ENCODE results near the gene SERPINE2. TPM values are rescaled to one million over a fixed set of nuclear protein-coding genes. Genes with fewer than 3 reads are reported as not detected.

Gene SERPINE2
- total RNA-seq, 1 donor from 2014 or later = 1.8 TPM

DNA sequence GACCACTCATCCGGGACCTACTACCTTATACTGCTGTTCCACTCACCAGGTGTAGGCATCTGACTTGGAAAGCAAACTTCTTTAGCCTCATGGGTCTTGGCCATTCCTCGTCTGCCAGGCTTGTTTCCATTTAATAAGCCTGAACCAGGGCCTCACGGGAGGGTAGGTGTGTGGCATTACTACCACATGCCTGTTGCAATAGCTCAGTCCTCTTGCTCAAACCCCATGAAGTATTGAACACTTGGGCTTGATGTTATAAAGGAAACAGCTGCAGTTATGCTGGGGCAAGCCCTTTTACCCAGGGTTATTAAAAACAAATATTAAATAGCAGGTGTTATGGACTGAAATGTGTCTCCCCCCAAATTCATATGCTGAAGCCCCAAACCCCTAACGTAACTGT is 60.6 kb downstream of the SERPINE2 start:
- no peak for DNase-seq (ENCODE audit: low read depth in 2 of 2)

DNA sequence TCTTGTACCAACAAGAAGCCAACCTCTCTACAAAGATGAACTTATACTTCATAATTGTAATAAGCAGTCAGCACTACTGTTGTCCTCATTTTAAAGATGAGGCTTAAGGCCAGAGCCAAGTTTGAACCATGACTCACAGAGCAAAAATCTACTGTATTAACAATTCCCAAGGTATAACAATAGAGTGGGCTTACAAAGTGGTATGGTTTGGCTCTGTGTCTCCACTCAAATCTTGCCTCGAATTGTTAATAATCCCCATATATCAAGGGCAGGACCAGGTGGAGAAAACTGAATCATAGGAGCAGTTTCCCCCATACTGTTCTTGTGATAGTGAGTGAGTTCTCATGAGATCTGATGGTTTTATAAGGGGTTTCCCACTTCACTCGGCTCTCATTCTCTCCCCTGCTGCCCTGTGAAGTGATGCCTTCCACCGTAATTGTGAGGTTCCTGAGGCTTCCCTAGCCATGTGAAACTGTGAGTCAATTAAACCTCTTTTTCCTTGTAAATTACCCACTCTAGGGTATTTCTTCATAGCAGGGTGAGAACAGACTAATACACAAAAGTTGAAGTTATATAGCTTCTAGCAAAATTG is 62.4 kb downstream of the SERPINE2 start:
- peak in 1 of 2 donors; percentile 83 for DNase-seq (ENCODE audit: low read depth in 2 of 2)

DNA sequence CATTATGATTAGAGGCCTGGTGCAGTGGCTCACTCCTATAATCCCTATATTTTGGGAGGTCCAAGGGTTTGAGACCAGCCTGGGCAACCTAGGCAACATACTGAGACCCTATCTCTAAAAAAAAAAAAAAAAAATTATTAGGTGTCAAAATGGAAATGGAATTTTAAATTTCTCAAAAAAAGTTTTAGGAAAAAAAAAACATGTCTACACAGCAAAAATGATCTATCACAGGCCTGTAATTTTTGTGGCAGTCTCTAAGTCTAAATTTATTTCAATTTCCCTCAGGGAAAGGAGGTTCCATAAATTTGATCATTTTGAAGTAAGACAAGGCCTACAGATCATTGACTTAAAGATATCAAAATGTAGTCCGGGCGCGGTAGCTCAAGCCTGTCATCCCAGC is 65.5 kb downstream of the SERPINE2 start:
- no peak for DNase-seq (ENCODE audit: low read depth in 2 of 2)

DNA sequence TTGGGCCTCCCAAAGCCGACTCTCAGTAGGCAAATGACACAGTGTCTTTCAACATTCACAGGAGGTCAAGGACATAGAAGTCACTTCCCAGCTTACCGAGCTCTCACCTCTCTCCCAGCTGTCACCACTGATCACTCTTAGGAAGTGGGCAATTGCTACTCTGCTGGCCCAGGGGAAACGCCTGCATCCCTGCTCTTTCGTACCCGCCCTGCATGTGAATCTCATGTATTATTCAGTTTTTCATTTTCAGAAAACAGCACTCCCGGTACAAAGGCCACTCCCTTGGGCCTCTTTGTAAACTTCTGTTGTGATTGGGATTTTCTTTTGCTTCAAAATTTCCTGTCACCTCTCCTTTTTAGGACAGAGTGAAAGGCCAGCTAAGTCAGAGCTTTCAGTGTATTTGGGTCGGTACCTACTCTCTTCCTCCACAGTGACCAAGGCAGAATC is 66.4 kb downstream of the SERPINE2 start:
- no peak for DNase-seq (ENCODE audit: low read depth in 2 of 2)

DNA sequence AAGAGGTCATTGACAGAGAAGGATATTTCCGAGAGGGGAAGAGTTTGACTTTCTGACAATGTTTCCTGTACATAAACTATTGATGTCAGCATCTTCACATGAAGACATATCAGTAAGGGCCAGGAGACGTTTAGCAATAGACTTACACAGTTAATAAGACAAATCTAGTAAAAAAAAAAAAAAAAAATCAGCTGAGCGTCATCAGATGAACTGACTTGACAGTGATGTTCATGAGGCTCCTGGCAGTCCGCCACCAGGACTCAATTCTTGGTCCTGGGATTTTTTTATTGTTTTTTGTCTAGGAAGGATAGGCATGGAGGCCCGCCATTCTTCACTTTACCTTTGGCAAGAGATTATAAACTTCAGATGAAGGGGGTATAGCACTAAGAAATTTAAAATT is 67.4 kb downstream of the SERPINE2 start:
- no peak for DNase-seq (ENCODE audit: low read depth in 2 of 2)

DNA sequence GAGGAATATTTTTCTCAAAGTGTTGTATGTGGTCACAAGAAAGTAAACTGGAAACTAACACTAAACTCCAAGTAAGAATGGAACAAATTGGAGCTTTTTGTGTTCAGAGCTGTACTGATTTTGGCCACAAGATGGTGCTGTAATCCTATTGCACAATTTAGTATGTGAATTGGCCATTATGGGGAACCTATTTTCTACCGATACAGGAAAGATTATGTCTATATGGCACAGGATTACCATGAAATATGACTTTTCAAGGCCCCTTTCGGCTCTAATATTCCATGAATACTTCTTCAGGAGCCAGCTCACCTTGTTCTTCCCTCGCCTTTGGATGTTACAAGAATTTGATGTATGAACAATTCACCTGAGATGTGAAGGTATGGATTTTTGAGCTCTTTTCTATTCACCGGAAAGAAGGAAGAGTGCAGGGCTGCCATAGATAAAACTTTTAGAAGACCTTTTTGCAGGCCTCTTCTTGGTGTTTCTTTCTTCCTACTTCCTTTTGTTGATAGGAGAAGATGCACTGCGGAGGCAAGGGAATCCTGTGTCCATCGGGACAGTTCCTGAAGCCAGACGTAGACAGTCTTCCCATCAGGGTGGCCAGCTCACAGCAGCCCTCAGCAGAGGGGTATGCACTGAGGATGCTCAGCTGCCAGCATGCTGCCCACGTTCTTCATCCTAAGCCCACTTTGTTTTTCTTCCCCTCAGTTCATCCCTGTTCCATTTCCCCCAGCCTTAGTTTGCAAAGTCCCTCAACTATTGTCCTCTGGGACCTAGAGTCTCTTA is 68.5 kb downstream of the SERPINE2 start:
- peak; percentile 40 to 61 for DNase-seq (ENCODE audit: low read depth in 2 of 2)

DNA sequence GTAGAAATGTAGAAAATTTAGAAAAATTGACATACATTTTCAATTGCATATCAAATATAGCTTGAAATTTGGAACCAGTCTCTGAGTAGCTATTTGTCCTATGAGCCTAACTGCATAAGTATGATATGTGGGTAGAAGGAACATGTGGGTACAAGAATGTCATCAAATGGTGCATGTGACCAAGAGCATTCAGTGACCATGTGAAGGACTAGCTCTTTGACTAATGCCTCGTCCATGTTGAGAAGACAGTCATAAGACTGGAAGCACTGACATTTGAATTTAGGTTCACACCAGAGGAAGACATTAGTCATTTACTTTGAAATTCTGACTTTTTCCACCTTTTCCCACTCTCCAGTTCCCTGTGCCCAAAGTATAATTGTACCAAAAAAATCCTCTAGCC is 69.2 kb downstream of the SERPINE2 start:
- no peak for DNase-seq (ENCODE audit: low read depth in 2 of 2)

DNA sequence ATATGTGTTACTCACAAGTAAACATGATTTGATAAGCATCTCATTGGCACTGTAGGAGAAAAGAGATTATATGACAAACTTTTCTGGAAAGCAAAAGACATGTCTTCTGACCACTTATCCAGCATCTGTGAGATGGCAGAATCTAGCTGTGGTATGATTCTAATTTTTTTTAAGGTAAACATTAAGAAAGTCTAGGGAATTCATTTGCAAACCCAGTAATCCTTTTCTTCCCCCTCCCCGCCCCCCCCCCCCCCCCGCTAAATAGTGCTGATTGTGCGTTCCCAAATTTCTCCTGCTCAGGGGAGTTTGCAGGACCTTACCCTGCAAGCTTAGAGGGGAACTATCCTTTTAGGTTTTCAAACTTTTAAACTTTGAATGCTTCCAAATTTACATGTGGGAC is 69.8 kb downstream of the SERPINE2 start:
- no peak for DNase-seq (ENCODE audit: low read depth in 2 of 2)

DNA sequence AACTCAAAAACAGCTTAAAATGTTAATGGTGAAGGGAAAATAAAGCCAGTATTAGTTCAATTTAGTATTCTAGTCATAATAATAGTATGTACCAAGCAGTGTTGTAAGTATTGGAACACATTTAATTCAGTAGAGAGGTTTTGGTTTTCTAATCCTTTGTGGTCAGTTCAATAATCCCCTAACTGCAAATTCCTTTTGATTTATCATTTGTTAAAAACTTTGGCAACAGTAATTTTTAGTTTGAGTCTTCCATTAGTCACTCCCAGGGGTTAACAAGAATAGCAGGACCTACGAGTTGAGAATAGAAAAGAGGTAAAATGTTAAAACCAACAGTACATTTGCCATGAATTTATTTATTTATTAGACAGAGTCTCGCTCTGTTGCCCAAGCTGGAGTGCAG is 71.1 kb downstream of the SERPINE2 start:
- DNase-seq (ENCODE audit: low read depth in 2 of 2) = no peak

DNA sequence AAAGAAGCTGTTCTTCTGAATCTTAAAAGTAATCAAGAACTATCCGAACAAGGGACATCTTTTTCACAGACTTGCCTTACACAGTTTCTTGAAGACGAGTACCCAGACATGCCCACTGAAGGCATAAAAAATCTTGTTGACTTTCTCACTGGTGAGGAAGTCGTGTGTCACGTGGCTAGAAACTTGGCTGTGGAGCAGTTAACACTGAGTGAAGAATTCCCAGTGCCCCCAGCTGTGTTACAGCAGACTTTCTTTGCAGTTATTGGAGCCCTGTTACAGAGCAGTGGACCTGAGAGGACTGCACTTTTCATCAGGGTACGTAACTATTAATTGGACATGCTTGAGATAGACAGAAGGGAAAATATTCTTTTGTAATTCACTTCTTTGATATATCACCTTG is 79.4 kb downstream of the SERPINE2 start:
- DNase-seq (ENCODE audit: low read depth in 2 of 2) = peak in 1 of 2 donors; percentile 84

DNA sequence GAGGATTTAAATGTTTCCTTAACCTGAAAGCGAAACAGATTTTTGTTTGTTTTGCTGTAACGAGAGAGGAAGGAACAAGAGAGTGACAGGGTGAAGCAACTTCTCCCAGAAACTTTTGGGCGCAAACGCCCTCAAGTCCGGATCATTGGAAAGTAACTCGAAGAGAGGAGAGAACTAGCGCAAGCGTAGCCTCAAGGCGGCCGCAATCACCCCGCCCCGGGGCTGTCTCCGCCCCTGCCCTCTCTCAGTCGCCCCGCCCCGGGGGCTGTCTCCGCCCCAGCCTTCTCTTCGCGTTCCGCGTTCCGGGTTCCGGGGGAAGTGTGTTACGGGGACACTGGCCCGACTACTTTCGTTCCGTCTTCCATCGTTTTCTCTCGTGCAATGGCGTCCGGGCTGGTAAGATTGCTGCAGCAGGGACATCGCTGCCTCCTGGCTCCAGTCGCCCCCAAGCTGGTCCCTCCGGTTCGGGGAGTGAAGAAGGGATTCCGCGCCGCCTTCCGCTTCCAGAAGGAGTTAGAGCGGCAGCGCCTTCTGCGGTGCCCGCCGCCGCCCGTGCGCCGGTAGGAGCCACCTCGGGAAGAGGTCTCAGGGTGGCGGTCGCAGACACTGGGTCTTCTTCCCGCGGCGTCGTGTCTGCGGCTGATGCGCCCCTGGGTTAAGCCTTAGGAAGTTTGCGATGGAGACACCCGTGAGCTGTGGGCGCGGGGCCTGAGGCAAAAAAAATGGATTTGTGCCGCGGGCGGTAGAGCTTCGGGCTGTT is 81.8 kb downstream of the SERPINE2 start, which contains the start of gene MRPL44:
Gene MRPL44 (plus strand): TSS at position 372 of the 760 bp plus-strand sequence. CDS start 10 bp downstream, at position 382.
- DNase-seq (ENCODE audit: low read depth in 2 of 2) = peak; percentile 87 to 94

DNA sequence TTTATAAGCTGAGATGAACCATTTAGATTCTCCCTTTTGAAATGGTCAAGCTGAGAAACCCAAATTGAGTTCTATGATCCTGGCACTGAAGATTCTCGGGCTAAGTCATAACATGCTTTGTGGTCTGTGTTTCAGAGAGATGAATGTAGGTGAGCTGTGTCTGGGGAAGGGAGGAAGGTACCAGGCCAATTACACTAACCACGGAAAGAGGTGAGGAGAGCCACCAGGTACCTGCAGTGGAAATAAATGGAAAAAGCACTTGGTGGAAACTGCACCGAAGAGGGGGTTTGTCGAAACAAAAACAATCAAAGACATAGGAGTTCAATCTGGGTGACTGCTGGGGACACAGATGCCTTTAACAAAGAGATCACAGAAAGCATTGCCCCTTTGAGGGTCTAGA is 82.8 kb downstream of the SERPINE2 start:
- no peak for DNase-seq (ENCODE audit: low read depth in 2 of 2)

DNA sequence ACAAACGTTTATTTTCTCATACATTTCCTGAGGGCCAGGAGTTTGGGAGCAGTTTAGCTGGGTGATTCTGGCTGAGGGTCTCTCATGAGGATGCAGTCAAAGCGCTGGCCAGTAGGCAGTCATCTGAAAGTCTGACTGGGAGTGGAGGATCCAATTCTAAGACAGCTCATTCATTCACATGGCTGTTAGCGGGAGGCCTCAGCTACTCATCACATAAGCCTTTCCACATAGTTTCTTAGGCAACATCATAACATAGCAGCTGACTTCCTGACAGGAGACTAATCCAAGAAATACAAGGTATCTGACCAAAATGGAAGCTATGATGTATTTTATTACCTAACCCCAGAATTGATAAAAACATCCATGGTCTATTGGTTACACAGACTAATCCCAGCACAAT is 84.7 kb downstream of the SERPINE2 start:
- peak in 1 of 2 donors; percentile 80 for DNase-seq (ENCODE audit: low read depth in 2 of 2)

DNA sequence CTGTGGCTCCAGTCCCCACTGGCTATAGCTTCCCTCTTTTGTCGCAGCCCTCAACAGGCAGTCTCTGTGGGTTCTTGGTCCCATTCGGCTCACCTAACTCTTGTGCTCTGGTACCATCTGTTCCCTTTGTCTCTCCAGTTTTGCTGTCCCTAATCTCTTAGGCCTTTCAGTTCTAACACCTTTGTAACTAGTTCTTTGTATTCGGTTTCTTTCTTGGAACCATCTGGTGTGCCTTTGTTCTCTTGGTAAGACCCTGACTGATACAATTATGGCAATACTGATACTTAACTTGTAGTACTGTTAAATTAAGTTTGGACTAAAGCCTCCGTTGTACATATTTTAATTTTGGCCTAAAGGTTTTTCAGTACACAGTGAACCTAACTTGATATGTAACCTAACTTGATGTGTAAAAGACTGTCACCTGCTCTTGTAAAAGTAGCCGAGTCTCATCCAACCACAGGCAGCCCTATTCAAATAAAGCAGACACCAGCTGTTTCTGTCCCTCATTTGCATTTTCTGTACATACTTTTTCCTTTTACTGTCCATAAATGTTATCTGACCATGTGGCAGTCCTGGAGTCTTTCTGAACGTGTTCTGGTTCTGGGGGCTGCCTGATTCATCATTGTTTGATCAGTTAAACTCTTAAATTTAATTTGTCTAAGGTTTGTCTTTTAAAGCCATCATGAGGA is 86.7 kb downstream of the SERPINE2 start:
- no peak for DNase-seq (ENCODE audit: low read depth in 2 of 2)

DNA sequence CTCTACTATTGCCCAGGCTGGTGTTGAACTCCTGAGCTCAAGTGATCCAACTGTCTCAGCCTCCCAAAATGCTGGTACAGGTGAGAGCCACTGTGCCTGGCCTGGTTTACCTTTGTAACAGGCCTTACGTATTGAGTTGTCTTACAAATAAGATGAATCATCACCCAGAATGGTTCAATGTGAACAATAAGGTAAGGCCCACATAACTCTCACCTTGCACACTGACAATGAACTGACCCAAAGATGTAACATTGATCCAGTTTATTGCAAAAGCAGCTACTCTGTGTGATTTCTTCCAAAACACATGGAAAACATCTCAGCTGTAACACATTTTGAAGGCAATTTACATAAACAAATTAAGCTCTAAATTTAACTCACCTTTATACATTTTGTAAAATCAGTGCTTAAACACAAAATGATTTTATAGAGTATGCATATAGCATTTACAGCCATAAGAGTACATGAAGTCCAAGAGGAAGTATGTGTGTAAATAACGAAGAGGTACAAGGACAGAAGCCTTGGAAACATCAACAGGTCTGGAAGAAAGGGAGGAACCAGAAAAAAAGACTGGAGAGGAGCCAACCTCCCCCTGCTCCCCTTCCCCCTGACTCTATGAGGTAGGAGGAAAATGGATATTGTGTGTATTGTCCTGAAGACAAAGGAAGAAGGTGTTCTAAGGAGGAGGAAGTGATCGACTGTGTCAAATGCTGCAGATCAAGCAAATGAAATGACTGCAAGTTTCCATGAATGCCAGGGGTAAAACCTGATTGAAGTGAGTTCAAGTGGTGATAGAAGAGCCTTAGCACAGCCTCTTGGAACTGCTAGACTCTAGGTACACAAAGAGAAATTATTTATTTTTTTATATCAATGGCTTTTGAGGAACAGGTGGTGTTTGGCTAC is 88.4 kb downstream of the SERPINE2 start:
- DNase-seq (ENCODE audit: low read depth in 2 of 2) = peak in 1 of 2 donors; percentile 36

DNA sequence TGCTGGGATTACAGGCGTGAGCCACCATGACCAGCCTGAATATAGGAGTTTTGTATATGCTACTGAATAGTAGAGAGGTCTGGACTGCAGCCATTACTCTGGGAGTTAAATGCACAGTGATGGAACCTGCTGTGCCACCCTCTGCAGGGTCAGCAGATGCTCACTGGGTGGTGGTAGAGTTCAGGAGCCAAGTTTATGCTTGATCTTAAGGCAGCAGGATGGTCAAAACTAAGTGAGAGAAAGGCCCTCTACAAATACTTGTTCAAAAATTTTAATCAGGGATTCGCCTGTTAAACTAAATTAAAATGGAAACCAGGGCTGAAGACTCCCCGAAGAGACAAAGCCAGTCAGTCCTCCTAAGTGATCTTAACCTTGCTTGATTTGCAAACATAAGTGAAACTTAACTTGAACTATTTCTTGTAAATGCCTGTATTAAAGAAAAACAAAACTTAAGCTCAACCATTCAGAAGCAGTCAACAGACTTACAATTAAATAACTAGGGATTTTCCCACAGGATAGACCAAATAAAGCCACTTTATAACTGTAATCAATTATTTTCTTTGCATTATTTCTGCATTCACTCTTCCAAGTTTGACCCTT is 89.7 kb downstream of the SERPINE2 start:
- no peak for DNase-seq (ENCODE audit: low read depth in 2 of 2)

DNA sequence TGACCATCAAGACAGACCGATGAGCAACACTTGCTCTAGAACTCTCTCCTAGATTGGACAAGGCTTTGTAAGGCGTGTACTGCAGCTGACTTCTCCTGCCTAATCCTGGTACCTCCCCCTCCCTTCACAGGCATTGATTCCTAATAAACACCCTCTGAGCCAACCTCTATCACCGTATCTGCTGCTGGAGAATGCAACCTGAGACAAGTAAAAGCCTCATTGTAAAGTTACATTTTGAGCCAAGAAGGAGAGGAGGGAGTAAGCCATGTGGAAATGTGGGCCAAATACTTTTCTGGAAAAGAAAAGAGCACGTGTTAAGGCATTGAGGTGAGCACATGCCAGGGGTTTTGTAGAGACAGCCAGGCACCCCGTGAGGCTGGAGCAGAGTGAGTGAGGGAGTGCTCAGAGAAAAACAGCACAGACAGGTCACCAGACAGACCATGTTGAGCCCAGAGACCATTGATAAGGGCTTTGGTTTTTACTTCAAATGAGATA is 91.3 kb downstream of the SERPINE2 start:
- DNase-seq (ENCODE audit: low read depth in 2 of 2) = no peak

DNA sequence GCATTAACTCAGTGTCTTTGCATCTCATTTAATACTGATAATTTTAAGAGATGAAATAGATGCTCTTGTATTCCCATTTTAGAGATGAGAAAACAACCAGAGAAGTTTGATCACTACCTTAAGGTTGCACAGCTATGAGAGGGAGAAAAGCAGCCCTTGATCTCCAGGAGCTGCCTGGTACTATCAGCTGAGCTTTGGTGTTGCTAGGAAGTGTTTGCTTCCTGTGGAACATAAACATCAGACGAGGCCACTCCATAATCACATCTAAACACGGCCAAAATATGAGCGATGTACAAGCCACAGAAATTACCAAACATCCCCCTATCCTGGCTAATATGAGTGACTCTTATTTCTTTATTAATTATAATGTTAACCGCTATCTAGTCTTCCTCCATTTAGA is 93.3 kb downstream of the SERPINE2 start:
- DNase-seq (ENCODE audit: low read depth in 2 of 2) = peak in 1 of 2 donors; percentile 59

DNA sequence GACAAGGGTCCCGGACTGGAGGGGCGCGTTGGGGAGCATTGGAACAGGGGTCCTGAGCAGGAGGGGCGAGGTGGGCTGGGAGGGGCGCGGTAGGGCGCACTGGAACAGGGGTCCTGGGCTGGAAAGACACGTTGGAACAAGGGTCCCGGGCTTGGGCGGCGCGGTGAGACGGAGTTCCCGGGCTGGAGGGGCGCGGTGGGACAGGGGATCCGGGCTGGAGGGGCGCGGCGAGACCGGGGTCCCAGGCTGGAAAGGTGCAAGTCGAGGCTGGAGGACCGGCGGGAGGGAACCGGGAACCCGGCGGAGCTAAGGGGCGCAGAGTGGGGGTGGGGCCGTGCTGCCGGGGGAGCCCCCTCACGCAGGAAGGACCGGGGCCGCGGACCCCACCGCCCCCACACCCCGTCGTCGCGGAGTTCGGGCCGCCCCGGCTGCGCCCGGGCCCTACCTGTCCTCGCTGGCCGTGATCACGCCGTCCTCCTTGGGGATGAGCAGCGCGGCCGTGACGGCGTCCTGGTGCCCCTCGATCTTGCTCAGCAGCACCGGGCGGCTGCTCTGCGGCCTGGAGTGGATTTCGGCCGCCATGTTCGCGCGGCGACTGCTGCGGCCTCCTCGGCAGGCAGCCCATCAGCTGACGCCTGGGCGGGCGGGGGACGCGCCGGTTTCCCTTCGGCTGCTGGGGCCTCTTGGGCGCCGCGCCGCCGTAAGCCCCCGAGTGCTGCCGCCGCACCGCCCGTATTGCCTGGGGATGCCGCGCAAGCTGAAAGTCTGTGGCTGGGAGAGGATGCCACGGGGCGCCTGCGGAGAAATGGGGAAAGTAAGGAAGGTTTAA is 94.2 kb downstream of the SERPINE2 start, which contains the start of gene WDFY1:
Gene WDFY1 (minus strand): TSS at position 633 of the 829 bp plus-strand sequence. CDS start 51 bp downstream, at position 582.
- peak; percentile 60 to 91 for DNase-seq (ENCODE audit: low read depth in 2 of 2)
